Dedifferentiated amniotic fluid mesenchymal stem cell (primary cell): ENCODE results near the gene CTDSP2.
"Not testable (repeated sequence)": the region's sequence is repeated elsewhere in the genome, so short reads cannot be mapped to it uniquely, and the experiment has no call there.

ENCODE experiments used
- DNase-seq: peaks from one replicate; pipeline ENCODE4 v3.0.0-alpha.2; 2016; ENCODE audit errors: extremely low spot score

CTDSP2 gene

DNA sequence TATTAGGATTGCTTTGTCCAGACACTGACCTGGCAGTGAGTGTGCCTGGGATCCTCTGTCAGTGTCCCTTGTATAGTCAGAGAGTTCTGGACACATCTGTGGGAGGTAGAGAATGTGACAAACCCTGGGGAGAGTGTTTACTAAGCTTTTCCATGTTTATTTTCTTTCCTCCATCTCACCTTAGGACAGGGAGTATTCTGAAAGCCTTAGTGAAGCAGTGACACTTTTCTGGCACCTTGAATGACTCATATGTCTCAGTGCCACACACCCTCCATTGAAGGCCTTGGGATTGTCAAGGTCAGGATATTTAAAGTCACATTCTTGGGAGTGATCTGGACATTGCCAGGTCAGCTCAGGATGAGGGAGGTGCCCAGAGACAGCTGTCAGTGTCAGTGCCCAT, 34.9 kb upstream of the CTDSP2 start:
- DNase-seq, result no peak

DNA sequence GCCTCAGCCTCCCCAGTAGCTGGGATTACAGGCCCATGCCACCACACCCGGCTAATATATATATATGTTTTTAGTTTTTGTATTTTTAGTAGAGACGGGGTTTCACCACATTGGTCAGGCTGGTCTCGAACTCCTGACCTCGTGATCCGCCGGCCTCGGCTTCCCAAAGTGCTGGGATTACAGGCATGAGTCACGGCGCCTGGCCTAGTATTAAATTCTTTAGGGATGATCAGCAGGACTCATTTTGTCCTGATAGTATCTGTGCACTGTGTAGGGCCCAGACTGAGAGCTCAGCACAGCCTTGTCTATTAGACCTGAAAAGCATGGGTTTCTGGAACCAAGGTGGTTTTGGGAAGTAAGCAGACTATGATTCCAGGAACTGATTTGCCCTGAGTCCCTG, 34.5 kb upstream of the CTDSP2 start:
- not testable (repeated sequence) for DNase-seq

DNA sequence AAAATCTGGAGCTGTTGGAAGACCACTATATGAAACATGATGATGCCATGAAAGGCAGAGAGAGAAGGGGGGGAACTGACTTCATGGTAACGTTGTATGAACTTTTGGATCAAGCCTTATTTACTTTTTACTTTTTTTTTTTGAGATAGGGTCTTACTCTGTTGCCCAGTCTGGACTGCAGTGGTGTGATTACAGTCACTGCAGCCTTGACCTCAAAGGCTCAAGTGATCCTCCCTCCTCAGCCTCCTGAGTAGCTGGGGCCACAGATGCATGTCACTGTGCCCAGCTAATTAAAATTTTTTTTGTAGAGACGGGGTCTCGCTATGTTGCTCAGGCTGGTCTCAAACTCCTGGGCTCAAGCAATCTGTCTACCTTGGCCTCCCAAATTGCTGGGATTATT, 31.3 kb upstream of the CTDSP2 start:
- DNase-seq, result no peak

DNA sequence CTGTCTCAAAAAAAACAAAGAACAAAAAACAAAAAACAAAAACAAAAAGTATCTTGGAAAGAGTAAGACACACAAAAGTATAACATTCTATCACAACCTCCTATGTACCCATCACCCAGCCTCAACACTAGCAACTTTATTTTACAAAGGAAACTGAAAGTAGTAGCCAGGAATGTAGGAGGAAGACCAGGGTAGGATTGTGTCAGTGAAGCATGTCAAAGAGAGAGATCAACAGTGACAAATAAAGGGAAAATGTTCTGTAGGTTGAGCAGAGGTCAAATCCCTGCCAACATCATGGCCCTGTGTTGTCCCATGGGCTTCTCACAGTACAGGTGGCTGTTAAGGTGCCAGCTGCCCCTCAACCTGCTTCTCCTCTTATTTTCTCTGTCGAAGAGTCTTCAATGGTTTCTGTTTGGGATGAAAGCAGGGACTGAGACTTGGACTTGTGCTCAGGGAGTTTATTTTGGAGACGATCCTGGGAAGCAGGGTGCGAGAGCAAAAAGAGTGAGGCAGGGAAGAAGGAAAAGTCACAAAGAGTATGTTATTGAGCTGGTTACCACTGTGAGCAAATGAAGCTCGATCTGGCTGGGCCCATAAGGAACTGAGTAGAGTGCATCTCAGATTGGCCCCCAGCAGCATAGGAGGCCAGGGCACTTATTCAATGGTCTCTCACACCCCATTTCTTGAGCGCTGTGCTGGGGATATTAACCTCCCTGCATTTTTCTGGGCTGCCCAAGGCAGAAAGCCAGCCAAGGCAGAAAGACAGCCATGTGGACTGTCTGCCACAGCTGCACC, 29.4 kb upstream of the CTDSP2 start:
- no peak for DNase-seq

DNA sequence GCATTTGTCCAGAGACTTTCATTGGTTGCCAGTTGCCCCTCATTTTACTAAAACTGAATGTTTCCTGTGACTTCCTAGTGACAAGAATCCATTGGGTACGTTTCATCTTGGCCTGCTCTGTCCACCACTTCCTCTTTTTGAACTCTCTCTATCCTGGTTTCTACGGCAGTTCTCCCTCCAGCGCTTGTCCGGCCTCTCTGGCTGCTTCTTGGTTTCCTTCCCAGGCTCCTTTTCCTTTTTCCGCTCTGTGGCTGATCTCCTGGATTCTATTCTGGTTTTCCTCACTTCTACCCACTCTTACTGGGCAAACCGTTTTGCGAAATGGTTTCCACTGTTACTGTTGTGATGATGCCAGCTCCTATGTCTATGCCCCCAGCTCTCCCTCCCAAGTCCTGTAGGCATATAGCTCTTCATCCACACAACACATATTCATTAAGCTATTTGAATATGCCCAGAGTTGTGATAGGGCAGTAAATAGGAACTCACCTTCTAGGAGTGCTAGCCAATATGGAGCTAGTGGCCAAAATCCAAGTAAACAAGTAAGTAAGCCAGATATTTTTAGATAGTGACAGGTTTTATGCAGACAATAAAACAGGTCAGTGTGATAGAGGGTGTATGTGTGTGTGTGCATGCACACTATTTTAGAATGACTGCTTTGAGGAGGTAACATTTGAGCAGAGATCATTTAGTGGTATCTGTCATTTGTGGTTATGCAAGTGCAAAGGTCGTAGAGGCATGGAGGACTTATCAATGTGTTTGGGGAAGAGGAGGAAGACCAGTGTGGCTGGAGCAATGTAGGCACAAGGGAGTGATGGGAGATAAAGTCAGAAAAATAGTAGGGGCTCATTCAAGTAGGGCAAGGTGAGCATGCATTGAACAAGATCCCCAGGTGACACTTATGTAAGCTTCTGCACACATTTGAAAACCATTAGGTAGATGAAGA, 27.9 kb upstream of the CTDSP2 start:
- no peak for DNase-seq

DNA sequence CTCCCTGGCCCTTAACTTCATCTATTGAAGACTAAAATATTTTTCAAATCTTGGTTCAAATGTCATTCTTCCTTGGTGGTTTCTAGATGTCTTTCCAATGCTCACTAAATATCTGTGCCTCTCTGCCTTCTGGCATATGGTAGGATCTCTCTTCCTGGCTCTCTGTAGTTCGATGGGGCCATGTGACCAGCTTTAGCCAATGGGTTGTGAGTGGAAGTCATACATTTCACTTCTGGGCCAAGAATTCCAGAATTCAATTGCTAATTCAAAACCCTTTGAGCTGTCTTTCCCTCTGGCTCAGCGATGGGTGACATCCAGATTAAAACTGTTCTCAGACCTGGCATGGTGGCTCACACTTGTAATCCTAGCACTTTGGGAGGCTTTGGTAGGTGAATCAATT, 25.8 kb upstream of the CTDSP2 start:
- no peak for DNase-seq

DNA sequence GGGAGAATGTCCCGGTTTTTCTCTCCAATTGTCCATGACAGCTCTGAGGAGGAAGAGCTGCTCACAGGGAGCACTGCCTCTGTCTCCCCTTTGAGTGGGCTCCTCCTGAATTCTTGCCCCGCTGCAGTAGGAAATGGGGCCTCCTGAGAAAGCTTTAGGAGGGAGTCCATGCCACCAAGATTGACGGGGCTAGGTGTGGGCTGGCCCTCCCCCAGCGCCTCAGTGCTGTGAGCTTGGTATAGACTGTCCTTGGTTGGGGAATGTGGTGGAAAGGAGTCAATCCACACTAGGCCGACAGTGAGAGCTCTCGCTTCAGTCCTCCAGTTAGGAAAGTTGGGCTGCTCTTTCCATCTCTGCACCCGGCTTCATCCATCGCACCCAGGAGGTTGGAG, 23.4 kb upstream of the CTDSP2 start:
- DNase-seq, result no peak

DNA sequence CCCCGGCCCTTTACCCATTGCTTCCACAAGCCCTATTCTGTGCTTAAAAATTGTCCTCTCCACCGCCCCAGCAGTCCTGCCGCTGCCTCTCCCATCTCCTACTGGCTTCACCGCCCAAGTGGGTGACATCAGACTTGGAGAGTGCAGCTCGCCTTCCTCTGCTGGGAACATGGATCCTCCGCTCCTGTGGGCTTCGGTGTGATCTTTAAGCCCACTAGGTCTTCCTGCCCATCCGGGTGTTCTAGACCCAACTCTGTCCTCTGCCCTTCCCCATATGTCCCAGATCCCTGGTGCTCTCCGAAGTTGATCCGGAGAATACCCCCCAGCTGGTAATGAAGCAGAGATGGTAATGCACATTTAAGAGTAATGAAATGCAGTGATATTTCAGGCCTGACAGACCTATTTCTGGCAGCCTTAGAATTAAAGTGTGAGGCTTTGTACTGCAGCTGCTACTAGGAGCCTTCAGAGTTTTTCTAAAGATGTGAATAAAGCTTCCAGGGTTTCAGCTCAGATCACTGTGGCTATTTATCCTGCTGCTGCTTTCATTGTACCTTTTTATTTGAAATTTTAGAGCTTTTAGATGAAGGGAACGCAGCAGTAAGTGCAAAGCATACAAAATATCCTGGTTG, 22.9 kb upstream of the CTDSP2 start:
- no peak for DNase-seq

DNA sequence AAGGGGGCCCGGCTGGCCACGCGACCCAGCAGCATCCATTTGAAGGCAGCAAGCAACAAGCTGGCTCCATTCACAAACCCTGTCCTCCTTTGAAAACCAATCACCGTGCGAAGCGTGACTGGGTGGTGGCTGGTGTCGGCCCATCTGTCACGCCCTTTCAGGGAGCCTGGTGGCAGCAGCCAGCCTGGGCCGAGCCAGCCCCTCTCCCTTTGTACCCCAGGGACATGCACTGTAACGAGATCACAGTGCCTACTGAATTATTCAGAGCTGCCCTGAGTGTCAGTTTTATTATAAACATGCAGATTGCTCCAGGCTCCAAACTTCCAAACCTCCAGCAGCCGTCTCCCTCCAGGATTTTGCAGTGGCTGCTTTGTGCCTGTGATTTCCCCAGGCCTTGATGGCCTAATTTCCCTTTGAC, 22.3 kb upstream of the CTDSP2 start:
- DNase-seq, result no peak

DNA sequence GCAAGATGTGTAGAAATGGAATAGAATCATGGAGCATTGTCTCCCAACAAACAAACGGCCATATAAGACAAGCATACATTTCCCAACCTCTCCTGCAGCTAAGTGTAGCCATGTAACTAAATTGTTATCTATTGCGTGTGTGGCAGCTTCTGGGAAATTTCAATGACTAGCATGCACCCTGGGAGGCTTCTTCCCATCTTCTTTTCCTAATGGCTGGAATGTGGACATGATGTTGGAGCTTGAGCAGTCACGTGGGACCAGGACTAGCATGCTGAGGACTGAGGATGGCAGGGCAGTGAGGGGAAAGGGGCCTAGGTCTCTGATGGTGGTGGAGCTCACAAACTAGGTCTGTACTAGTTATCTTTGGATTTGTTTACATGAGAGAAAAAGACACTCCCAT, 21.7 kb upstream of the CTDSP2 start:
- no peak for DNase-seq

DNA sequence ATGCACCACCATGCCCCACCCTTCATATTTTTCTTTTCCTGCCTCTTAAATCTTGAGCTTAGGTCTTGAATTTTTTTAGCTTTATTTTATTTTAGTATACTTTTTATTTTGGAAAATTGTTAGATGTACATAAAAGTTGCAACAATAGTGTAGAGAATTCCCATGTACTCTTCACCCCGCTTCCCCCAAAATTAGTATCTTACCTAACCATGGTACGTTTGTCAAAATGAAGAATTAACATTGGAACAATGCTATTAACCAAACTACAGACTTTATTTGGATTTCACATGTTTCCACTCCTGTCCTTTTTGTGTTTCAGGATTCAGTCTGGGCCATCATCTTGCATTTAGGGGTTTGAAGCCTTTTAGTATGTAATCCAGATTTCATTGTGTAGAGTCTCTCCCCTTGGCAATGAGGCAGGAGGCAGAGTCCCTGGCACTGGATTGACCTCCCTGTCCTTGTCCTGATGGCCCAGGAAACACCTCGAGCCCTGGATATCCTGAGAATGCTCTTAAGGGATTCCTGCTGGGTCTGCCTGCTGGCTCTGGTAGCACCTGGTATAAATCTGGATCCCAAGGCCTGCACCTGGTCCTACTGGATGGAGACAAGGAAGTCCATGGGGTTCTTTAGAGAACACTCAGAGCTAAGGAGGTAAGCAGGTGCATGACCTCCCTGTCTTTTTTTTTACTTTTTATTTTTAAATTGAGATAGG, 19.9 kb upstream of the CTDSP2 start:
- DNase-seq, result no peak

DNA sequence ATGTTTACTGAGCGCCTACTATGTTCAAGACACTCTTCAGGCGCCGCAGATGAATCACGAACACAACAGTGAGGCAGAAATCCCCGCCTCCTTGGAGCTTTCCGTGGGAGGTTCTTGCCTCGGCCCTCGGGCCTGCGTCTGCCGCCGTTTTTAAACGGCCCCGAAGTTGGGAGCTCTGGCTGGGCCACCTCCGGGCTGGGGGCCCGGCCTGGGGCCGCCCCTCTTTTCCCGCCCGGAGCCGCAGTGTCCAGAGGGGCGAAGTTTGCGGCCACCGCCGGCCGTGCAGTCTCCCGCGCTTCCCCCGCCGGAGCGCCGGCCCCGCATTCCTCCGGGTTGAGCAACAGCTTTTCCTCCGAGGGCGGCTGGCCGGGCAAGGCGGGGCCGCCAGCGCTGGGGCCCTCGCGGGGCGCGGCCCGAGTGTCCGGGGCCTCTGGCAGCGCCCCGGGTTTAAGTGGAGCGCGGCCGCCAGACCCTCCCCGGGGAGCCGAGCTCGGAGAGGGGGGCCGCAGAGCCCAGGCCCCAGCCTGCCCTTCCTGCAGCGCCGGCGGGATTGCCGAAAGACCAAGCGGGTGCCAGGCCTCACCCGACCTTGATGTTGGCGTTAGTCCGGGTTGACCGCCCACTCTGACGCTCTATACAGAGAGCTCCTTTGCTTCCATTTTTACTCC, 18.7 kb upstream of the CTDSP2 start:
- DNase-seq, result peak; percentile 83

DNA sequence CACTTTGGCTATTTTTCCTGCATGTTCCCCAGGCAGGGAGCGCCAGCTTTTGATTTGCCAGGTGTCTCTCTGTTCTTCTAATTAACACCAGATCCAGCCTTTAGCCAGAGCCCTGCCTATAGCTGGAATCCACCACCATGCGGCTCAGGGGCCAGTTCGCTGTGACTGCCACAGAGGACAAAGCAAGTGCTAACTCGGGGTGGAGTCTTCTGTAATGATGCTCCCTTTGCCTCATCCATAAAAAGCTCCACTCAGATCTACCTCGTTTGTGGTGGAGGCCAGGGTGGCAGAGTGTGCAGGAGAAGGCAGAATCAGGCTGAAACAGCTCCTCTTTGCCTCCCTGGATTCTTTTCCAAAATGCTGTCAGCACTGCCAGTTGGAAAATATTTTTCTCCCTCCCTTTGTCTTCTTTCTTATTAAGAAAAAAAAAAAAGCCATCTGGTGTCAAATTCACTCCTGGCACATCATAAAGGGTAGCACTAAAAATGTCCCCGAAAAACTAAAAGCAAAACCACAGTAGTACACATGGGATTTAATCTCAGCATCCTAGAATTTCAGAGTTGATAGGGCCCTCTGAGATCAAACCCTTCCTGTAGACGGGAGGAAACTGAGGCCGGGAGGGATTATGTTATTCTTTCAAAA, 18.0 kb upstream of the CTDSP2 start:
- DNase-seq, result peak; percentile 49

DNA sequence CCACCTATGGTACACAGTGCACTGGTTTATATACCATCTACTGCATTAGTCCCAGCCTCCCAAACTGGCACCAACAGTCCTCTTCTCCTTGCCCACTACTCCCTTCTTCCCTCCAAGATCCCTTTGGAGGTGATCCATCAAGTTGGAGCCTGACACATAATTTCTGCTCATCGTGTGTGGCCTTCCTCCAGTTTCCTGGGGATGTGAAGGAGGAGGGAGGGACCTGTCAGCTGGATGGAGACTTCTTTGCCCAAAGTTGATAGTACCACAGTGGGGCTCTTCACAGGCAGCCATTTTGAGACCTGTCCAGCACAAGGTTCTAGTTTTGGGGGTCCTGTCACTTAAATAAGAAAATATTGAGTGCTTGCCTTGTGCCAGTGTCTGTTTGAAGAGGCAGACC, 17.1 kb upstream of the CTDSP2 start:
- DNase-seq, result no peak

DNA sequence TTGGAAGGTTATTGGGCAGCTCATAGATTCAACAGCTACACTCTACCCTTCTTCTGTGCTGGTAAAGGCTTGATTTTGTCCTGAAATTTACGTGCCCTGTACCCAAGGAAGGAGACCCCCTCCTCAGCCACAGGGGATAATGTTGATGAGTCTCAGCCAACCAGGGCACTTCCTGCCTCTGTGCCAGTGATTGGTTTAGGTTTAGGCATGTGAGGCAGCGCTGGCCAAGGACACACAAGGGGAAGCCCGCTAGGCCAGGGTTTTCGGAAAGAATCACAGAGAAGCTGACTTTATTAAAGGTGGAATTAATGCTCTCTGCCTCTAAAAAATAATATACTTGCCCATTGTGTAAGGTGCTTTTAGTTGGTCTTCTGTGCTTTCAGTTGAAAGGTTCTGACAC, 15.4 kb upstream of the CTDSP2 start:
- DNase-seq, result no peak

DNA sequence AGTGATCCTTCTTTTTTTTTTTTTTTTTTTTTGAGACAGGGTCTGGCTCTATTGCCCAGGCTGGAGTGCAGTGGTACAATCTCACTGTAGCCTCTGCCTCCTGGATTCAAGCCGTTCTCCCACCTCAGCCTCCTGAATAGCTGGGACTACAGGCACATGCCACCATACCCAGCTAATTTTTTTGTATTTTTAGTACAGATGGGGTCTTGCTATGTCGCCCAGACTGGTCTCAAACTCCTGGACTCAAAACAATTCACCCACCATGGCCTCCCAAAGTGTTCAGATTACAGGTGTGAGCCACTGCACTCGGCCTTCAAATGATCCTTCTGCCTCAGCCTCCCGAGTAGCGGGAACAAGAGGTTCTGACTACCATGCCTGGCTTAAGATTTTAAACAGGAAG, 14.4 kb upstream of the CTDSP2 start:
- not testable (repeated sequence) for DNase-seq

DNA sequence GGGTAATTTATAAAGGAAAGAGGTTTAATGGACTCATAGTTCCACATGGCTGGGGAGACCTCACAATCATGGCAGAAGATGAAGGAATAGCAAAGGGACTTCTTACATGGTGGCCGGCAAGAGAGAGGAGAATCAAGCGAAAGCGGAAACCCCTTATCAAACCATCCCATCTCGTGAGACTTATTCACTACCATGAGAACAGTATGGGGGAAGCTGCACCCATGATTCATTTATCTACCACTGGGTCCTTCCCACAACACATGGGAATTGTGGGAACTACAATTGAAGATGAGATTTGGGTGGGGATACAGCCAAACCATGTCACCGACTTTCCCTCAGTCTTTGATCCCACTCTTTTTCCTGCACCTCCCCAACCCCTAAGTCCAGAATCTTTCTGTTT, 12.6 kb upstream of the CTDSP2 start:
- DNase-seq, result no peak

DNA sequence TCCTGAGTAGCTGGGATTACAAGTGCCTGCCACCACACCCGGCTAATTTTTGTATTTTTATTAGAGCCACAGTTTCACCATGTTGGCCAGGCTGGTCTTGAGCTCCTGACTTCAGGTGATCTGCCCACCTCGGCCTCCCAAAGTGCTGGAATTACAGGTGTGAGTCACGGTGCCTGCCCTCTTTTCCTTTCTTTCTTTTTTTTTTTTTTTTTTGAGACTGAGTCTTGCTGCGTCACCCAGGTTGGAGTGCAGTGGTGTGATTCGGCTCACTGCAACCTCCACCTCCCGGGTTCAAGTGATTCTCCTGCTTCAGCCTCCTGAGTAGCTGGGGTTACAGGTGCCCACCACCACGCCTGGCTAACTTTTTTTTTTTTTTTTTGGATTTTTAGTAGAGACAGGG, 11.6 kb upstream of the CTDSP2 start:
- DNase-seq, result not testable (repeated sequence)

DNA sequence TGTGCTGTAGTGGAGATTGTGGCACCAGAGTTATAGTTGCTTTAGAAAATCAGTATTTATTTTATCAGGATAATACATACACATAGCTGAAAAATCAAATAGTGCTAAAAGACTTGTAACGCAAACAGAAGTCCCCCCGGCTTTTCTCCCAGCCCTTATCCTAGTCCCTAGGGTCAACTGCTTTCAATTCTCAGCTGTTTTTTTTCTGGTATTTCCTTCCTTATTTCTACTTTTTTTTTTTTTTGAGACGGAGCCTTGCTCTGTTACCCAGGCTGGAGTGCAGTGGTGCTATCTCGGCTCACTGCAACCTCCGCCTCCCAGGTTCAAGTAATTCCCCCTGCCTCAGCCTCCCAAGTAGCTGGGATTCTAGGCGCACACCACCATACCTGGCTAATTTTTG, 8.4 kb upstream of the CTDSP2 start:
- no peak for DNase-seq

DNA sequence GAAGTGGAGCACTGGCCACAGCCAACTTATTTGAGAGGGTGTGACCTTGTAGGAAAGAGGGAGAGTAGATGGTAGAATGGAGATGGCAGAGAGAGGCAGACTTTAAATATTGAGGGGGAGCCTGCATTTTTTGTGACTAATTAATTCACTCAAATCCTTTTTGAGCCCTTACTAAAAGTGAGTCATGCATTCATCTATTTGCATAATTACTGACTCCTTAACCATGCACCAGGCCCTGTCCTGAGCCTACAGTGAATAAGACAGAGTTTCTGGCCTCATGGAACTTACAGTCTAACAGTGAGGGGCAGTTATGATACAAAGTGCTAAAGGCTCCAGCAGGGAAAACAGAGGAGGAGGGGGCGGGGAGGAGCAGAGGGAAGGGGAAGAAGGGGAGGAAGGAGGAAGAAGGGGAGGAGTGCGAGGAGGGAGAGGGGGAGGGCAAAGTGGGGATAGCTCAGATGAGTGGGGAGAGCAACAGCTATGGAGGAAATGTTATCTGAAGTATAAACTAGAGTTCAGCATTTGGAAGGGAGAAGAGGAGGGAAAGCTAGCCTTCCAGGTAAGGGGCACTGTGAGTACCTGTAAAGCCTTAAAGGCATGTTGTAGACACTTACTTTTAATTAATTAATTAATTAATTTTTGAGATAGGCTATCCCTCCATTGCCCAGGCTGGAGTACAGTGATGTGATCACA, 7.5 kb upstream of the CTDSP2 start:
- DNase-seq, result no peak
